Nephron progenitor cell (in vitro differentiated cells): ENCODE results near the gene MDM1.

Experiments
- DNase-seq: peaks from one replicate; pipeline ENCODE4 v3.0.0; 2021
- H3K27ac Mint-ChIP-seq: 2 replicates; pipeline ENCODE4 v1.8.0; 2021; ENCODE audit warnings: mild to moderate bottlenecking, moderate library complexity, mixed read lengths
- H3K27me3 Mint-ChIP-seq: 2 replicates; pipeline ENCODE4 v1.8.0; 2021; ENCODE audit warnings: mild to moderate bottlenecking, low read depth, mixed read lengths; ENCODE audit not compliant: poor library complexity
- H3K36me3 Mint-ChIP-seq: 2 replicates; pipeline ENCODE4 v1.8.0; 2021; ENCODE audit warnings: low read depth, mixed read lengths
- H3K4me1 Mint-ChIP-seq: 2 replicates; pipeline ENCODE4 v1.8.0; 2021; ENCODE audit warnings: mixed read lengths
- H3K4me3 Mint-ChIP-seq: 2 replicates; pipeline ENCODE4 v1.8.0; 2021; ENCODE audit warnings: mild to moderate bottlenecking, moderate library complexity, mixed read lengths
- H3K9me3 Mint-ChIP-seq: 2 replicates; pipeline ENCODE4 v1.8.0; 2021; ENCODE audit warnings: mild to moderate bottlenecking, moderate library complexity, mixed read lengths
- TF ChIP-seq, protein P1 (sequence below): fragments of 200-600 bp; sonication (generic); IDR thresholded peaks from 2 replicates; pipeline ENCODE4 v1.5.0; 2021; ENCODE audit warnings: antibody characterized with exemption

The MDM1 gene

DNA sequence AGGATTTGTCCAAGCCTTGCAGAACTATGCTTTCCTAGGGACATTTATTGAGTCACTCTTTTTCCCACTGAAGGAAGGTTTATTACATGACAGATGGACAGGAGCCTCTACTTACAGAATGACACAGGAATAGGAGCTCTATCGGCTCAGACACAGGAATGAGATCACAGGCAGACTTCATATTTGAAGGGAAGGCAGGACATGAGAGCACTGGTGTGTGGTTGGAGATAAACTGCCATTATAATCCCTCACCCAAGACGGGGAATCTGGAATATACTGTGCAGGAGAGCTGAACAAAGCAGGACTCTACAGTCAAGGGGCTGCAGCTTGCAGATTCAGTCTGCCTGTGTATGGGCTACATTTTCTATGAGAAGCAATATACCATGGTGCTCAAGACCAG lies 51.9 kb downstream of the MDM1 start:
- Mint-ChIP-seq H3K36me3 (no peaks in the 10 kb centered on the region), H3K4me1 (peaks cover 25% of the 10 kb centered on the region), H3K9me3 (no peaks in the 10 kb centered on the region), H3K27me3 (peaks cover 6% of the 10 kb centered on the region), H3K27ac (no peak overlapping the region), H3K4me3 (no peak overlapping the region)
- TF ChIP-seq, protein P1, sequence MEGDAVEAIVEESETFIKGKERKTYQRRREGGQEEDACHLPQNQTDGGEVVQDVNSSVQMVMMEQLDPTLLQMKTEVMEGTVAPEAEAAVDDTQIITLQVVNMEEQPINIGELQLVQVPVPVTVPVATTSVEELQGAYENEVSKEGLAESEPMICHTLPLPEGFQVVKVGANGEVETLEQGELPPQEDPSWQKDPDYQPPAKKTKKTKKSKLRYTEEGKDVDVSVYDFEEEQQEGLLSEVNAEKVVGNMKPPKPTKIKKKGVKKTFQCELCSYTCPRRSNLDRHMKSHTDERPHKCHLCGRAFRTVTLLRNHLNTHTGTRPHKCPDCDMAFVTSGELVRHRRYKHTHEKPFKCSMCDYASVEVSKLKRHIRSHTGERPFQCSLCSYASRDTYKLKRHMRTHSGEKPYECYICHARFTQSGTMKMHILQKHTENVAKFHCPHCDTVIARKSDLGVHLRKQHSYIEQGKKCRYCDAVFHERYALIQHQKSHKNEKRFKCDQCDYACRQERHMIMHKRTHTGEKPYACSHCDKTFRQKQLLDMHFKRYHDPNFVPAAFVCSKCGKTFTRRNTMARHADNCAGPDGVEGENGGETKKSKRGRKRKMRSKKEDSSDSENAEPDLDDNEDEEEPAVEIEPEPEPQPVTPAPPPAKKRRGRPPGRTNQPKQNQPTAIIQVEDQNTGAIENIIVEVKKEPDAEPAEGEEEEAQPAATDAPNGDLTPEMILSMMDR: no peak
- DNase-seq: no peak

DNA sequence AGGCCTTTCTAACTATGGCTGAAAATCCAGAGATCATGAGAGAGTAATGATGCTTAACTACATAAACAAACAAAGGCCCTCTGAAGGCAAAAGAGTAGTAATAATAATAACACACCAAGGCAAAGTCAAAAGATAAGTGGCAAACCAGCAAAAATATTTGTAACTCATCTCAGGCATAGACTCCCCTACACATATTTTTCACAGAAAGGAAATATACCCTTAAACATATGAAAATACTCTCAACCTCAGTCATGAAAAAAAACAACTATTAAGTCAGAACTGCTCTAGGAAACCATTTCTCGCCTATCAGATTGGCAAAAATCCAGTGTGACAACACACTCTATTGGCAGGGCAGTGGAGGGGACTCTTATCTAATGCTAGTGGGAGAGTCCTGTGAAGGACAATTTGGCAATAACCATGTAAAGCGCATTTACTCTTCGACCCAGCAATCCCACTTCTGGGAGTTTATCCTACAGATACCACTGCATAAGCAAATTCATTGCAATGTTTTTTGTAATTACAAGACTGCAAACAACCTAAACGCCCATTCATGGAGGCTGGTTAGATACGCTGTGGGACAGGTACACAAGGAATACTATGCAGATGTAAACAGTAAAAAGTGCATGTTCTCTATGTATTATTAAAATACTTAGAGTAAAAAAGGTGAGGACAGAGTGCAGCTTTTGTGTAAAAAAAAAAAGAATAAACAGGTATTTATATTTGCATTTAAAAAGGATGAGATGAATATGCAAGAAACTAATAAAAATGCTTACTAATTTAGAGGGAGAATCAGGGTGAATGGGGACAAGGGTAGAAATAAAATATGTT lies 52.7 kb downstream of the MDM1 start:
- Mint-ChIP-seq H3K4me1 (peaks cover 25% of the 10 kb centered on the region), H3K4me3 (no peak overlapping the region), H3K9me3 (no peaks in the 10 kb centered on the region), H3K27ac (no peak overlapping the region), H3K27me3 (peaks cover 6% of the 10 kb centered on the region), H3K36me3 (no peaks in the 10 kb centered on the region)
- DNase-seq: no peak
- TF ChIP-seq, protein P1: no peak

DNA sequence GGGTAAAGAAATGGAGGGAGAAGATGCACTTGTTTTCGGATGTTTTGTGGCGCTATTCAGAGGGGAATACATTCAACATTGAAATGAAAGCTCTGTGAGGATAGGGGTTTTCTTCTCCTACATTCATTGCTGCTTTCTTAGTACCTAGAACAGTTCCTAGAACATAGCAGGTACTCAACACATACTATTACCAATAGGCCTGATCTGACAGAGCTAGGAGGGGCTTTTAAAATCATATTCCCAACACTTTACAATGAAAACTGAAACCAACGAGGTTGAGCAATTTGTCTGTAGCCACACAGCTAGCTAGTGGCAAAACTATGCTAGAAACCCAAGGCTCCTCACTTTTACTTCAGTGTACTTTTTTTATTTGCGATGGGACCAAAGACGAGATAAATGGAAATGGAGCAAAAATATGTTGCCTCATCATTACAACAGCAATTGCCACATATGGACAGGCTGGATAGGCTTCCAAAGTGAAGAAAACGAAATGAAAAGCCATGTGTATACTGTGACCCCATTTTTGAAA lies 55.7 kb downstream of the MDM1 start:
- TF ChIP-seq, protein P1: no peak
- no peak overlapping the region for H3K4me3 Mint-ChIP-seq
- no peak overlapping the region for H3K27ac Mint-ChIP-seq
- no peak for DNase-seq
- H3K9me3 Mint-ChIP-seq: no peaks in the 10 kb centered on the region
- H3K36me3 Mint-ChIP-seq: no peaks in the 10 kb centered on the region
- H3K4me1 Mint-ChIP-seq: peaks cover 28% of the 10 kb centered on the region
- peaks cover 6% of the 10 kb centered on the region for H3K27me3 Mint-ChIP-seq

DNA sequence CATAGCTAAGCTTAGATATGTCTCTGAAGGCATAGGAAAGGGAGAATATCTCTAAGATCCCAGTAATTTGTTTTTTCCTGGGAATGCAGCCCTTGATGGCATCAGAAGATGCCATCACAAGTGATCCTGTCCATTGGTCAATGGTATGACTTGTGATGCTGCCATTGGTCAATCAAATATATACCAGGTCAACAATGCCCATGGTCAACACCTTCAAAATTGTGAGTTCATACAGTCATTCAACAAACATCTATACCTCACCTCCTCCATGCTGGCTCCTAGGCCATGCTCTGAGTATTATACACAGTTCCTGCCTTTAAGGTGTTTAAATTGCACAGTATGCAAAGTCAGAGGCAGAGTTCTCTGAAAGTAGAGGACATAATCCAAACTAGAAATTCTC lies 59.4 kb downstream of the MDM1 start:
- Mint-ChIP-seq H3K9me3 (no peaks in the 10 kb centered on the region), H3K4me3 (no peak overlapping the region), H3K27ac (no peak overlapping the region), H3K4me1 (peaks cover 33% of the 10 kb centered on the region), H3K27me3 (peaks cover 8% of the 10 kb centered on the region), H3K36me3 (no peaks in the 10 kb centered on the region)
- DNase-seq: no peak
- TF ChIP-seq, protein P1: no peak

DNA sequence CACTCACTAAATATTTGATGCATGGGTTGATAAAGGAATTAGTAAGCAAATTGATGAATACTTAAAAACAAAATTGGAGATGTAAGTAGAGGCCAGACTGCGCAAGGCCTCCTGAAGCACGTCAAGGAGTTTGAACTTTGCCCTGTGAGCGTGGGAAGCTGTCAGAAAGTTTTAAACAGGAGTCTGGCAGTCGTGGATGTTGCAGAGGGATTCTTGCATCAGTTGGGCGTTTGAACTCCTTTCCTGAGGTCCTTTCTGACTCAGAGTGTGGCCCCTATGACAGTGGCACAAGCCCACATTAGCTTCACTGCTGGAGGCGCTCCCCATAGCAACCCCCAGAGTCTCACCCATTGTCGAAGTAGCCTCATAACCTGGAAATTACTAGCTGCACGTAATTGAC lies 60.8 kb downstream of the MDM1 start:
- DNase-seq: no peak
- peak overlapping the region; percentile 67 for H3K27ac Mint-ChIP-seq
- peaks cover 8% of the 10 kb centered on the region for H3K27me3 Mint-ChIP-seq
- H3K9me3 Mint-ChIP-seq: no peaks in the 10 kb centered on the region
- no peak overlapping the region for H3K4me3 Mint-ChIP-seq
- peaks cover 33% of the 10 kb centered on the region for H3K4me1 Mint-ChIP-seq
- no peaks in the 10 kb centered on the region for H3K36me3 Mint-ChIP-seq
- TF ChIP-seq, protein P1: no peak

DNA sequence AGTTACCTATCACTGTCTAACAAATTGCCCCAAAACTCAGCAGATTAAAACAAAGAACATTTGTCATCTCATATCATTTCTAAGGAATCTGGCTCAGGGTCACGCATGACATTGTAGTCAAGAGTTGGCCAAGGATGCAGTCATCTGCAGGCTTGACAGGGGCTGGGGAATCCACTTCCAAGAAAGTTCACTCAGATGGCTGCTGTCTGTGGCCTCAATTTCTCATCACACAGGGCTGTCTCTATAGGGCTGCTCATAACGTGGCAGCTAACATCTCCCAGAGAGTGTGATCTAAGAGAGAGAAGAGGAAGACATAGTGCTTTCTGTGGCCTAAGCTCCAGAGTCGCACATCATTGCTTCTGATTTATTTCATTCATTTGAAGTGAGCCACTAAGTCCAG lies 61.8 kb downstream of the MDM1 start:
- TF ChIP-seq, protein P1: no peak
- H3K36me3 Mint-ChIP-seq: no peaks in the 10 kb centered on the region
- DNase-seq: no peak
- peaks cover 33% of the 10 kb centered on the region for H3K4me1 Mint-ChIP-seq
- H3K27ac Mint-ChIP-seq: no peak overlapping the region
- H3K9me3 Mint-ChIP-seq: no peaks in the 10 kb centered on the region
- H3K4me3 Mint-ChIP-seq: no peak overlapping the region
- H3K27me3 Mint-ChIP-seq: peaks cover 8% of the 10 kb centered on the region
